ENCODE data around the gene CUL4A.

Gene CUL4A

DNA sequence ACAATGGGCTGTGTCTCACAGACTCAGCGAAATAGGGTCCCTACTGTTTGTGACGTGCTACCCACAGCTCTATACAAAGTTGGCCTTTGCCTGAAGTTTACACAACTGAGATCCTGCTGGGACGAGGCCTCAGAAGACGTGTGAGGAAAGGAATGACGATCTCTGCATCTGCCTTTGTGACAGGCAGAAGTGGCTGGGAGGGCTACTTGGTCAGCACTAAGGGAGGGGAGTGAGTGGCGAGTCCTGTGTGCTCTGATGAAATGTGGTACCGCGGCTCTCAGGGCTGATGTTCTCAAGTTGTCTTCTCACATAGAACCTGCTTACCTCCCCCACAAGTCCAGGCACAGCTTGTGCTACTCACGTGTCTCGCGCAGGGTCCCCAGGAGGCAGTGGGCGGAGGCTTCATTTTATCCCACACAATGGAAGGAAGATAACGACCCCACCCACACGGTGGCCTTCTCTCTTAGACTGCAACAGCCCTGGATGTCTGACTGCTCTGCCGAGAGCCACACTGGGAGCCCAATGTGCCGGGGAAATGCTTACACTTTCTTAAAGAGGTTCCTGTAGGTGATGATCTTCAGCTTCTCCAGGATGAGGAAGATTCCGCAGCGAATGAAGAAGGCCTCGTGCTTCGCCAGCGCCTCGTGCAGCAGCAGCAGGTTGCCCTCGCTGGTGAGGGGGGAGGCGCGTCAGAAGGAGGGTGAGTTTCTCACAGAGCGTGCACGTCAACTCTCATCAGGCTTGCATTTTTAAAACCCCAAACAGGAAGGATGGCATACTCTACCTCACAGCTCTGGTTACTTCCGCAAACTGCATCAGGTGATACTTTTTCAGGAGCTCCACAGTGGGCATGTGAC is 29.8 kb upstream of the CUL4A start:
- no peak for DNase-seq

DNA sequence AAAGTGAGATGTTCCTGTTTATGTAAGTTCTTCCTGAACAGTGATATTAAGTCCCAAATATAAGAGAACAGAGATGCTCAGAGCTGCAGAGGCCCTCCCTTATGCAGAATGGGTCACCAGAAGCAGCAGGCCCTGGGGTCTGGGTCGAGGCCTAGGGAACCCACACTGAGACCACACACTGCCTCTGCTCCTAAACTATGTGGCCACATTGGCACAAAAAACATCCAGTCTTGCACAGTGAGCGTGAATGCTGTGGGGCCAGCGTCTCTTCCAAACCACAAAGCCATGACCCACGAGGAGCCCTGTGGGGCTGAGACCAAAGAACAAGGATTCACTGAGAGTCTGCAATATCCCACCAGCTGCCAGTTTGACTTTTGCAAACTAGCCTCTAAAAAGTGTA is 27.4 kb upstream of the CUL4A start:
- DNase-seq: no peak

DNA sequence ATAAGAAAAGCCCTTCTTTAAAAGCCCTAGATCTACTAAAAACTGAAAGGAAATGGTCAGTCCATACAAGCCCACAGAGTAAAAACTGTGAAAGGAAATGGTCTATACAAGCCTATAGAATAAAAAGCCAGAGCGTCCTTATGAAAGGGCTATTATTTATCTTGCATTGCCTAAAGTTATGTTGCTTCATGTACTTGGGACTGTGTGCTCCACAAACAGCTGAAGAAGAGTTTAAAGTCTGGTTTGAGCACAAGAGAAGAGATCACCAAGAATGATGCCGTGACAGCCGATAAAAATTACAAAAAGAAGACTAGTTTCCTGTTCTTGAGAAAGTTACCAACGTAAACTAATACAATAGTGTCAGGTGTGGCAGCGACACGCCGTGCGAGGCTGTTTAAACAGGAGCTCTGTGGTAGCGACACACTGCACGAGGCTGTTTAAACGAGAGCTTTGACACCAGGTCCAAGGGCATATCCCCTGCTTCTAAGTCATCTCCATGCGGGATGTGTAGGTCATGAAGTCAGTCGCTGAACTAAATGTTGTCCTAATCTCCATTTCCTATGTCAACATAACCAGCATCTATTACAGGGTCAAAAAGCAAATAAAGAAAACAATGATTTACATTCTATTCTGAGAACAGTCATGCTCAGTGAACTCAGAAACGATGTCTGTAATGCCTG is 25.8 kb upstream of the CUL4A start:
- DNase-seq: no peak

DNA sequence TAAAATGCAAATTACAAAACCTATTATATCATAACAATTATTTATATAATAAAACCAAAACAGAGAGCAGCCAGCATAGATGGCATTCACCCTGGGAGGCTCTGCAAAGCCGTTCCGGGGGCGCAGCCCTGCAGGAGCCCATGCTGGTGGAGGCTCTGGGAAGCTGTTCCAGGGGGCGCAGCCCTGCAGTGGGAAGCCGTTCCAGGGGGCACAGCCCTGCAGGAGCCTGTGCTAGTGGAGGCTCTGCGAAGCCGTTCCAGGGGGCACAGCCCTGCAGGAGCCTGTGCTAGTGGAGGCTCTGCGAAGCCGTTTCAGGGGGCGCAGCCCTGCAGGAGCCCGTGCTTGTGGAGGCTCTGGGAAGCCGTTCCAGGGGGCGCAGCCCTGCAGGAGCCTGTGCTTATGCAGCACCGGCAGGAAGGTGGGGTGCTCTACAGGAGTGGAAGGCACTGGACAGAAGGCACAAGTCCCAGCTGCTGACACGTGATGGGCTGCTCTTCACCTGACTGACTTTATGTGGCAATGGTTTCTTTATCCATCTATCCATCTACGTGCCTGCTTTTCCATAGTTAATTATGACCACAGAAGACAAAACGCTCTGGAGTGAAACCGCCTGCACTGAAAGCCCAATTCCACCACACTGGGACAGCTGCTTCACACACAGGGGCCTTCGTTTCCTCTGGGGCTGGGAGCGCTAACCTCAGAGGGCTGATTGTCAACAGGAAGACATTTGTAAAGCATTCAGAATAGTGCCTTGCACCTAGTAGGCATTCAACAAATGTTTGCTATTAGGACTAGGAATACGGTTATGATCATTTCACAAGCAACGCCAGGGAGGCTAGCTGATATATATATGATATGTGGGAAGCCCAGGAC is 24.6 kb upstream of the CUL4A start:
- DNase-seq: no peak

DNA sequence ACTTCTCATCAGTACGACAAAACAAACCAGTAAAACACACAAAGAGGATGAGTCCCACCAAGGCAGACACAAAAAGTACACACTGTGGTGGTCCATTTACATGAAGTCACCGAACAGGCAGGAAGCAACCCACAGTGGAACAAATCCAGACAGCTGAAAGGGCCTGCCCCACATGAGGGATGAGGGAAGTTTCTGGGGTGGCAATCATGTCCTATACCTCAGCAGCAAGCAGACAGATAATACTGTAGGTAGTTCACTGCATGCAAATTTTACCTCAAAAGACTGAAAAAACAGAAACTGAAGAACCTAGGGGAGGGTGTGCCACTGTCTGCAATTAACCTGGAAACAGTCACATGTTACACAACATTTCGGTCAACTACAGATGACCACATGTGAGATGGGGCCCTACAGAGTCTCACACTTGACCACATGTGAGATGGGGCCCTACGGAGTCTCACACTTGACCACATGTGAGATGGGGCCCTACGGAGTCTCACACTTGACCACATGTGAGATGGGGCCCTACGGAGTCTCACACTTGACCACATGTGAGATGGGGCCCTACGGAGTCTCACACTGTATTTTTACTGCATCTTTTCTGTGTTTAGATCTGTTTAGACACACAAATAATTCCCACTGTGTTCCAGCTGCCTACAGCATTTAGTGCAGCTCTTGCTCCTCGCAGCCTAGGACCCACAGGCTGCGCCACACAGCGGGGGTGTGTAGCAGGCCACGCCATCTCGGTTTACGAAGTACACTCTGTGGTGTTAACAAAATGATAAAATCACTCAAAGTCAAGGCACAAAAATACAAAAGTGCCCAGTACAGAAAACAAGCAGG is 23.1 kb upstream of the CUL4A start:
- no peak for DNase-seq

DNA sequence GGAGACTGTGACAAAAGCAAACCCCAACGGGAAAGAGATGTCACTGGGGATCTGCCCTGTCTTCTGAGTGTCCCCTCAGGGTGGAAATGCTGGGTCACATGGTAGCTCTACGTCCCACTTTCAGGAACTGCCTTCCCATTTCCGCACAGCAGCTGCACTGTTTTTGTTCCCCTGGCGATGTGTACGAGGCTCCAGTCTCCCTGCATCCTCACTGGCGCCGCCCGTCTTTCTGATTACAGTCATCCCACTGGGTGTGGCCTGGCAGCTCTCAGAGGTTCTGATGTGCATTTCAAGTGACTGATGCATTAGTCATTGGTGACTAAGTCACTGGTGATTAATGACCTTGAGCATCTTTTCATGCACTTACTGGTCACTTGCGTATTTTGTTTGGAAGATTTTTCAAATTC is 22.1 kb upstream of the CUL4A start:
- no peak for DNase-seq

DNA sequence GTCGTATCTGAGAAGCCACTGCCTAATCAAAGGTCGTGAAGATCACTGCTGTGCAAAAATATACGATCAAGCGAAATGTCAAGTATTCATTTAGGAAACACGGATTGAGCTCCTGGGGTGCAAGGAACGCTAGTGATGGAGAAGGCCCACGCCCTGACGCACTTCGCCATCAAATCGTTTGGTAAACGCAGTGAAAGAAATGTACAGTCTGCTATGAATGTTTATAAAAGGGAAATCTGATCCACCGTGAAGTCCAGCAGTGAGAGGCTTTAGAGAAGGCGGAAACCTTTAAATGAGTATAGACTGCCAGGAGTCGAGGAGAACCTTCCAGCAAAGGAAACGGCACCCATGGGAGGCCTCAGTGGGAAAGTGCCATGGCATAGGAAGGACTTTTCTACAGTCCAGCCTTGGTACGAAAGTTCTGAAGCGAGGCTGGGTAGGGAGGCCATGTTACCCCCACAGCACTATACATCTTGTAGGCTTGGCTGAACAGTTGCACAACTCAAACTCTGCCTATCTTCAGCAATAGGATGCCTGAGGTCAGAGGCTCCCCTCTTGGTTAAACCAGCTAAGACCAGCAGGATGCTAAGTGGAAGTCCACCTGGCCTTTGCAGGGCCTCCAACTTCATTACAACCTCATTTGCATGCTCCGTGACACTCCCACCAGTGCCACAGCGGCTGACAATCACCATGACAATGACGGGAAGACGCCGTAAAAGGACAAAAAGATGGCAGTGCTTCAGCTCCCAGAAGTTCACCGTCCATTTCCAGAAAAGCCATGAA is 21.3 kb upstream of the CUL4A start:
- no peak for DNase-seq

DNA sequence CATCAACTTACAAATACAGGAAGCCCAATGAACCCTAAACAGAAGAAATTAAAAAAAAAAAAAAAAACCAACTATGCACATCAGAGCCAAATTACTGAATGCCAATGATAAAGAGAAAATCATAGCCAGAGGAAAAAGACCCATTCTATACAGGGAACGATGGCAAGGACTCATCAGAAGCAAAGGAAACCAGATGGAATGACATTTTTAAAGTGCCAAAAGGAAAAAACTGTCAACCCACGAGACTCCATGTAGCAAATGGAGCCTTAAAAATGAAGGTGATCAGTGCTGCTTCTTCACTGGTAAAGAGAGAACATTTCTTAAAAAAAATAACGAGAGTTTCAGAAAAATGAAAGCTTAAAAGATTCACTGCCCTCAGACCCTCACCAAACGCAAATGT is 19.2 kb upstream of the CUL4A start:
- no peak for DNase-seq

DNA sequence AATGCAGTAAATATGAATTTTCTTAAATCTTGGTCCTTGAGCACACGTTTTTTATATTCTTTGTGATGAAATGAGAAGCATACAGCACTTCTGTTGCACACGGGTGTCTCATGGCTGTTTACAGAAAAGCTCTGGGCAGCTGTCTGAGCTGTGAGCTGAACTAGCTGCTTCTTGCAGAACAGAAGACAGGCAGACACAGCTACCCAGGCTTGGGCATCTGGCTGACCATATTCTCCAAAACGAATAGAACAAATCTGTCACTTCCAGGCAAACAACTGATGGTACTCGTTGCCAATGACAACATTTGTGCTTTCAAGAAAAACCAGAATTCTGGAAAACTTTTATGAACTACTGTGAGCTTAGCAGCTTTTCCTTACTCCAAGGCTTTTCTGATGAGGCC is 17.1 kb upstream of the CUL4A start:
- DNase-seq: no peak

DNA sequence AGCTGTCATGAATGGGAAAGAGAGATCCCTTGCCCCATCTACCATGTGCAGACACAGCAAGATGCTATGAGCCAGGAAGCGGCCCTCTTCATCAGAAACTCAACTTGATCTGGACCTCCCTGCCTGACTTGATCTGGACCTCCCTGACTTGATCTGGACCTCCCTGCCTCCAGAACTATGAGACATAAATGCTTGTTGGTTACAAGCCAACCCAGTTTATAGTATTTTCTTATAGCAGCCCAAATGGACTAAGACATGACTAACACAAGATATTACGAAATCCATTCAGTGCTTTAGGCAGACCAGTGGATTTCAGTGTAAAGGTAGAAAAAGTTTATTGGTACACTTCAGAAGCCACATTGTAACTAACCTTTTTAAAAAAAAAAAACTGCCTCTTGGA is 16.5 kb upstream of the CUL4A start:
- DNase-seq: no peak

DNA sequence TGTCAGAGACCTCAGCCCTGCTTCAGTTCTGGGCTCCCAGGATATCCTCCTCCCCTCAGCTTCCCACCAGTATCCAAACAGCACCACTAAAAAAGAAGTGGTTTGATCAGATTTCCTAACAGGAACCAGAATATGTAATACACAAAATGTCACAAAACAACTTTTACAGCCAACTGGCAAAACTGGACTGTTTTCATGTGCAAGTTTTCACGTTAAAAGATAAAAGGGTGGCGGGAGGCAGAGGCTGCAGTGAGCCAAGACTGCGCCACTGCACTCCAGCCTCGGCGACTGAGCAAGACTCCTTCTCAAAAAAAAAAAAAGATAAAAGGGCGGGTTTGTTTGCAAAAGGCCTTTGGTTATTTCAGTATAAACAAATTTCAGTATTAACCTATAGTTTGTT is 14.1 kb upstream of the CUL4A start:
- DNase-seq: no peak

DNA sequence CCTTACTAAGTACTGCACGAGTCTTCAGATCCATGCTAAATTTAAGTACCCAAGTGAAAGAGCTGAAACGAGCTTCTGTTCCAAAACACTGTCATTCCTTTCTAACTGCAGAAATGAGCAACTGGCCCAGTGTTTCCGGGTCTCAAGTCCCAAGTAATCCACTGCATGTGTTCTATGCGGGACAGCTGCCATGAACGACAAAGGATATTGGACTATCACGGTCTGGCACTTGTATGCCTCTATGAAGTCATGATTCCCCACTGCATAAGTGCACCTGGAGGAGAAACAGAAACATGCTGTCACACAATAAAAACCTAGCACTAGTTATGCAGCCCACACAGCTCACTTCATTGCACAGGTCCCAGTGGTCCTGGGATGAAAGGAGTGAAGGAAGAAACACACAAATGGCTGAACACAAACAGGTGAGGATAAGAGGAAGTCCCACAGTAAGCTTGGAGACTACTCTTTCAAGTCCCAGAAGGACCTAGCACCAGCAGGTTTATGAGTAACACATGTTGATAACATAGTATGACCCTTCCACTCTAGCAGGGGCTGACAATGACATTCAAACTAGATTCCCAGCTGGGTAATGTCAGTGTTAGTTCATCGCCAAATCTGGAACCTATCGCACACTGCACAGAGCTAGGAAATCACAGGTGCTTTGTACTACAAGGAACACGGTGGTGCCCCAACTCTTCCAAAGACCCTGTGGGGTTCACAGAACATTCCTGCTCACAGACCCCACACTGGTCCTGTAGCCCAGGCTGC is 12.3 kb upstream of the CUL4A start:
- no peak for DNase-seq

DNA sequence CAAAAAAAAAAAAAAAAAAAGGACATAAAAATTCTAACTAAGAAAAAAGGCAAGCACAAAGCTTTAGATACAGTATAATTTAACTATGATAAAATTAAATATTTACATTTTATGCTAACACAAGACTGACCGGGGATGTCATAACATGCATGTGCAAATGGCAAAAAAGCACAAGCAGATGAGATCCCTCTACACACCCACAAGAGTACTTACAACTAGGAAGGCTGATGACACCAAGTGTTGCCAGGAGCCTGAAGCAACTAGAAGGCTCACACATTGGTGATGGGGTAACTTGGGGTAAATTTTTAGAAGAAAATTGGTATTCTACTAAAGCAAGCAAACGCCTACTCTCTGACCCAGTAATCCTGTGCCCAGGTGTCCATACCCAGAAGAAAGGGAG is 7.6 kb upstream of the CUL4A start:
- DNase-seq: no peak

DNA sequence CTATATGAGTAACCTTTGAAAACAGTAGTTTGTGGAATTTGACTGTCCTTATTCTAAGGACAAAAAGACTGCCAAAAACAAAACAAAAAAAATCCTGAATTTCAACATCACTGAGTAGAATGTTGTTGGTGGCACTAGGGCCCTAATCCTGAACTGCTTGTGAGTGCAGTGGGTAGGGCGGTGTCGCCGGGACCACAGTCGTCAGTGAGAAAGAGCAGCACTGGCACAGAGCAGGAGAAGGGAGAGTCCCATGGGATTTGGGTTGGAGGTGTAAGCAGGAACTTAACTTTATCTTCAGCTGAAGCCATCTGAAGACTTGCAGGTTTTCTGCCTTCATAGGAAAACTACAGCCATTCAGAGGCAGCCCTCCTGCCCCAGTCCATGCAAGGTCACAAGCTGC is 6.5 kb upstream of the CUL4A start:
- no peak for DNase-seq

DNA sequence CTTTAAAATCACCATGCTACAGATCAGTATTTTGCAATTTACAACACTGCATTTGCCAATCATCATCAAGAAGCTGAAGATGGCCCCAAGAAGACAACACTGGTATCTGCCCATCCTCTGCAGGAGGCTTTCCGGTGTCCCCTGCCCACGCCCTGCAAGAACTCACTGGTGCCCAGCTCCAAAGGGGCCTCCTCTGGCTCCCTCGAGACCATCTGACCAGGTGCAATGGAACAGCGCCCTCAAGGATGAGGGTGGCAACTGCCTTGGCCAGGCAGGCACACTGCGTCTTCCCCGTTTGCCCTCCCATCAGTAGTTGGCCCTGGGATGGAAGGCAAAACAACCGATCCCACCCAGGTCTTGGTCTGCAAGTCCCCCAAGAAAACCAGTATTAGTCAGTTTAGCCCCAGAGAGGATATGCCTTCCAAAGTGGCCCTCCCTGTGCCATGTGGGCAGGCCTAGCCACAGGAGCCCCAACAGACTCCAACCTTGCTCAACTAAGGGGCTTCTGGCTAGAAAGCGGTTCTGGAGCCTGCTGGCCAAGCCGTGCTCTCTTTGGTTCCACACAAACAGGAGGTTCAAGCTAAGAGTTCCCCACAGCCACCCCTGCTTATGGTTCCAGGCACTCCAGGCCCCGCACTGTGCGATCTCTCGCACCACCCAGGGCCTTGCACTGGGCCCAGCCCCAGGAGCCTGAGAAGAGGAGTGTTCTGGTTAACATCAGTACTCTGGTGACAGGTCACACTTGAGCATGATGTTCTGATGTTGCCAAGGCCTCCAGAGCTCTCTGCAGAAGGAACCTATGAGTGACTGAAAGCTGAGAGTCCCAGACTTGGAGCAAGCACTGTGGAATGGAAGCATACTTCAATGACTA is 5.7 kb upstream of the CUL4A start:
- DNase-seq: no peak

DNA sequence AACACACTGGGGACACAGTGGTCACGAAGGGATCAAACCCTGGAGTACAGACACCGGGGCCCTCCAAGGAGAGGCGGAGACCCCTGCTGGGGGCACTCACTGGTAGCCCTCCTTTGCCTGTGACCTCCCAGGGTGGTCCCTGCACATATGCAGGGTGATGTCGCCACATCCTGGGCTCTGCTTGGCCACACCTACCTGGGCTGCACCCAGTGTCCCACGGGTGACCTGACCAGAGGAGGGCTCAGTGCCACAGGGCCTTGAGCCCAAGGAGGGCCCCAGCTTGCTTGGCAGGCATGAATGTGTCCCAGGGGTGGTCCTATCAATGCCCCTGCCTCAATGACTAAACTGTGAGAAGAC is 5.1 kb upstream of the CUL4A start:
- DNase-seq: no peak

DNA sequence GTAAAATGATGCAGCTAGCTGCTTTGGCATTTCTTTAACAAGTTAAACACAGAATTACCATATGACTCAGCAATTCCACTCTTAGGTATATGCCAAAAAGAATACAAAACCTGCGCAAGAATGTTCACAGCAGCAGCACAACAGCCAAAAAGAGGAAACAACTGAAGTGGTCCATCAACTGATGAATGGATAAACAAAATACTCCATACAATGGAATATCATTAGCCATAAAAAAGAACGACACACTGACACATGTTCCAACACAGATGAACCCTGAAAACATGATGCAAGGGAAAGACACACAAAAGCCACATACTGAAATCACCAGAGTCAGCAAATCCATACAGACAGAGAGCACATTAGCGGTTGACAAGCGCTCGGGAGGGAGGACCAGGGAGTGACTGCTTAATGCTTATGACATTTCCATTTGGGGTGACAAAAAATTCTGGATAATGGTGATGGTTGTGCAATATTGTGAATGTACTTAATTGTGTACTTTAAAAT is 3.9 kb upstream of the CUL4A start:
- no peak for DNase-seq

DNA sequence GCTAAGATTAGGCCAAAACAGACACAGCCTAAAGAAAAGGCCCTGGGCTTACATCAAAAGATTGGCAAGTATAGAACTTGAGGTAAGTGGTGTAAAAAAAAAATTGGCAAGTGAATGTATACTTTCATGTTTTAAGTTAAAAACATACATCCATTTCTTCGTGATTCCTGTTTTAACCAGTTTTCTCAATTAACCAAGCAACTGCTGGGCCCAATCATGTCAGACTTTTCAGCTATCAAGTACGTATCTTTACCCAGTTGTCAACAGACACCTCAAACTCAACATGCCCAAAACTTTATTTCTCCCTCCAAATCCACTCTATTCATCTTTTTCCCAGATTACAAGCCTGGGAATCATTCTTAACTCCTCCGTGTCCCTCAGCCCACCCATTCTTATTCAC is 2.0 kb upstream of the CUL4A start:
- no peak for DNase-seq

DNA sequence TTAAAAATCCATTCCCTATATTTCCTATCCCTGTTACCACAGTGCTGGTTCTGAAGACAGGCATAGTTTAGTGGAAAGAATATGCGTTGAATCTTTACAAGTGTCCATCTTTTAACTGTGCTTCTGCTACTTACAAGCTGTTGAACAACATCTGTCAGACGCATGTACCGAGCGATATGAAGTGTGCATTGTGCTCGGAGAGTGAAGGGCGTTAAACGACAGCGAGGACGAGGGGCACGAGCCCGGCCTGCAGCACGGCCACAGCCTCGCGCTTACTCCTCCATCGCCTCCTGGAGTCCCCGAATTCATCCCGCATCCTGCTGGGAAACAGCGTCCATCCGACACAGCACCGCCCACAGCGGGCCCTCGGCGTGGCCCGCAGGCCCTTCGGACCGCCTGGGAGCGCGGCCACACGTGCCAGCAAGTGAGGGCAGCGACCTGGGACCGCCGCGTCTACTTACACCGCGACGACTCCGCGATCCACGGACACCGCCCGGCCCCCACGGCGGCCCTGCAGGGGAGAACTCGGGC is 1.5 kb upstream of the CUL4A start:
- DNase-seq: peak in 1 of 2 experiments; percentile 55
